ENCODE measurements around the gene ARHGAP12. TPM values are rescaled to one million over a fixed set of nuclear protein-coding genes. Genes with fewer than 3 reads are reported as not detected.

ARHGAP12 gene
- total RNA-seq, 1 donor from 2014 or later, result 27.2 TPM

DNA sequence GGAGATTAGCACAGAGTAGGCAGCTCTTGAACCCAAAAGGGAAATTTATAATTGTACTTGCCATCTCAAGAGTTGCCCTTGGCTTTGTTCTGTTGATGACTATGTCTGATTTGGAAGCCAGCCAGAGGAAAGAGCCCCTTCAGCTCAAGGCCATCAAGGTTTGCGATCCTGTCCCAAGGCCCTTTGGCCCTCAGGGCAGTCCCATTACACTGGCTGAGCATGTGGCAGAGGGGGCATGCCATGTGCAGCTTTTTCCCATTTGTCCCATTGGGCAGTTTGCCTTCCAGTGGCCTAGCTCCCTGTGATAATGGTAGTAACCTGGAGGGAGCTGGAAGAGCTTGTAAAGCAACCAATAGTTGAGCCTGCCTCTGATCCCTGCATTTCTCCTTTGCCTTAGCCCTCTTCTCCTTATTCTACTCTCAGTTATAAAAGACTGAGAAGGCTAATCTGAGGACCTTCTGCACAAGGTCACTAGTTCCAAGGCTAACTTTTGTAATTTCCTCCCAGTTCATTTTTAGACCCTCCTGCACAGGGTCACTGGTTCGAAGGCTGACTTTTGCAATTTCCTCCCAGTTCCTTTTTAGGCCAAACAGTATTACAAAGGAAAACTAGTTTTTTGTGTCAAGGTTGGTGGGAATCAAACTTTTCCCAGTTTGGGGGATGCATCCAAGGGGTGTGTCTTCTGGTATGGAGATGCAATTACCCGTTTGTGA is 31.0 kb upstream of the ARHGAP12 start:
- ATAC-seq, result peak; percentile 51
- Histone ChIP-seq H3K27ac (no peak overlapping the region), H3K36me3 (no peaks in the 10 kb centered on the region), H3K9me3 (no peaks in the 10 kb centered on the region), H3K4me1 (peaks cover 20% of the 10 kb centered on the region), H3K27me3 (no peaks in the 10 kb centered on the region), H3K4me3 (no peak overlapping the region)
- TF ChIP-seq, protein P1, sequence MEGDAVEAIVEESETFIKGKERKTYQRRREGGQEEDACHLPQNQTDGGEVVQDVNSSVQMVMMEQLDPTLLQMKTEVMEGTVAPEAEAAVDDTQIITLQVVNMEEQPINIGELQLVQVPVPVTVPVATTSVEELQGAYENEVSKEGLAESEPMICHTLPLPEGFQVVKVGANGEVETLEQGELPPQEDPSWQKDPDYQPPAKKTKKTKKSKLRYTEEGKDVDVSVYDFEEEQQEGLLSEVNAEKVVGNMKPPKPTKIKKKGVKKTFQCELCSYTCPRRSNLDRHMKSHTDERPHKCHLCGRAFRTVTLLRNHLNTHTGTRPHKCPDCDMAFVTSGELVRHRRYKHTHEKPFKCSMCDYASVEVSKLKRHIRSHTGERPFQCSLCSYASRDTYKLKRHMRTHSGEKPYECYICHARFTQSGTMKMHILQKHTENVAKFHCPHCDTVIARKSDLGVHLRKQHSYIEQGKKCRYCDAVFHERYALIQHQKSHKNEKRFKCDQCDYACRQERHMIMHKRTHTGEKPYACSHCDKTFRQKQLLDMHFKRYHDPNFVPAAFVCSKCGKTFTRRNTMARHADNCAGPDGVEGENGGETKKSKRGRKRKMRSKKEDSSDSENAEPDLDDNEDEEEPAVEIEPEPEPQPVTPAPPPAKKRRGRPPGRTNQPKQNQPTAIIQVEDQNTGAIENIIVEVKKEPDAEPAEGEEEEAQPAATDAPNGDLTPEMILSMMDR (IDR thresholded peaks at IDR 0.05), result no peak
- no peak for DNase-seq
- intact Hi-C loops (cut with DNase I), result no loop called here

DNA sequence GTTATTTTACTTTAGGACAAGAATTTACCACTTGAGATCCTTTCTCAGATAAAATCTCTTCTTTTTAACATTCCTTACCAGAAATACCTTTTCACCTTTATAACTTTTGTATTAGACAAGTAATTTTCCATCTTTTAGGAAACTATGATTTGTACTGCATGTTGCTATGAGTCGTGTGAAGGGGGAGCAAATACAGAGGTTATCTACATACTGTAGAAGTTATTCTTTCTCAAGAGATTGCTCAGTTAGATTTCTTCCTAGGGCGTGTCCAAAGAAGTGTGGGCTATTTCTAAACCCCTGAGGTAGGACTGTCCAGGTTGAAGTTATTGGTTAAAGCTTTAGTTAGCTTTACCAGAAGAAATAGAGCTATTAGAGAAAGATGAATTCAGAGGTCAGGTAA is 30.2 kb upstream of the ARHGAP12 start:
- ATAC-seq (no peak), DNase-seq (no peak)
- no peaks in the 10 kb centered on the region for H3K9me3 ChIP-seq
- no peak overlapping the region for H3K27ac ChIP-seq
- H3K36me3 ChIP-seq, result no peaks in the 10 kb centered on the region
- TF ChIP-seq, protein P1 (IDR thresholded peaks at IDR 0.05), result no peak
- H3K4me3 ChIP-seq, result no peak overlapping the region
- H3K27me3 ChIP-seq, result no peaks in the 10 kb centered on the region
- peaks cover 20% of the 10 kb centered on the region for H3K4me1 ChIP-seq
- intact Hi-C loops (cut with DNase I), result no loop called here

DNA sequence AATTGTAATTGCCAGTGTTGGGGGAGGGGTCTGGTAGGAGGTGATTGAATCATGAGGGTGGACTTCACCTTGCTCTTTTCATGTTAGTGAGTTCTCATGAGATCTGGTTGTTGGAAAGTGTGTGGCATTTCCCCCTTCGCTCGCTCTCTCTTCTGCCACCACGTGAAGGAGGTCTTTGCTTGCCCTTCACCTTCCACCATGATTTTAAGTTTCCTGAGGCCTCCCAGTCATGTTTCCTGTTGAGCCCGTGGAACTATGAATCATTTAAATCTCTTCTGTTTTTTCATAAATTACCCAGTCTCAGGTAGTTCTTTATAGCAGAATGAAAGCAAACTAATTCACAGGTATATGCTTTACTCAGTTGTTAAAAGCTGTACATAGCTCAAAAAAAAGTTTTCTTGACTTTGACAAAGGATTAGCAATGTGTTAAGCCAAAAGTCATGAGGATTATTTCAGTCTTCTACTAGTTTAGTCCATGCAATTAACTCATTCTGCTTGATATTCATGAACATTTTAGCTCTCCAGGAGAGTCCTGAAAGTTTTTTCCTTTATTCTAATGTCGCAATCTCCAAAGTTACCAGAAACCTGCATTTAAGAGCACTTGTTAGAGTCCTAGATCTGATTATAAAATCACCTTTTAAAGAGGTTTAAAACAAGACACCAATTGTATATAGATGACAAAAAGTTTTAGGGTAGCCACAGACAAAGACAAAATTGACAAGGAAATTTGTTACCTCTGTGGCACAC is 27.7 kb upstream of the ARHGAP12 start:
- DNase-seq, result no peak
- ATAC-seq, result no peak
- no peak overlapping the region for H3K4me3 ChIP-seq
- H3K4me1 ChIP-seq, result peaks cover 11% of the 10 kb centered on the region
- TF ChIP-seq, protein P1 (IDR thresholded peaks at IDR 0.05), result no peak
- intact Hi-C loops (cut with DNase I), result no loop called here
- no peaks in the 10 kb centered on the region for H3K36me3 ChIP-seq
- no peaks in the 10 kb centered on the region for H3K9me3 ChIP-seq
- H3K27me3 ChIP-seq, result no peaks in the 10 kb centered on the region
- no peak overlapping the region for H3K27ac ChIP-seq

DNA sequence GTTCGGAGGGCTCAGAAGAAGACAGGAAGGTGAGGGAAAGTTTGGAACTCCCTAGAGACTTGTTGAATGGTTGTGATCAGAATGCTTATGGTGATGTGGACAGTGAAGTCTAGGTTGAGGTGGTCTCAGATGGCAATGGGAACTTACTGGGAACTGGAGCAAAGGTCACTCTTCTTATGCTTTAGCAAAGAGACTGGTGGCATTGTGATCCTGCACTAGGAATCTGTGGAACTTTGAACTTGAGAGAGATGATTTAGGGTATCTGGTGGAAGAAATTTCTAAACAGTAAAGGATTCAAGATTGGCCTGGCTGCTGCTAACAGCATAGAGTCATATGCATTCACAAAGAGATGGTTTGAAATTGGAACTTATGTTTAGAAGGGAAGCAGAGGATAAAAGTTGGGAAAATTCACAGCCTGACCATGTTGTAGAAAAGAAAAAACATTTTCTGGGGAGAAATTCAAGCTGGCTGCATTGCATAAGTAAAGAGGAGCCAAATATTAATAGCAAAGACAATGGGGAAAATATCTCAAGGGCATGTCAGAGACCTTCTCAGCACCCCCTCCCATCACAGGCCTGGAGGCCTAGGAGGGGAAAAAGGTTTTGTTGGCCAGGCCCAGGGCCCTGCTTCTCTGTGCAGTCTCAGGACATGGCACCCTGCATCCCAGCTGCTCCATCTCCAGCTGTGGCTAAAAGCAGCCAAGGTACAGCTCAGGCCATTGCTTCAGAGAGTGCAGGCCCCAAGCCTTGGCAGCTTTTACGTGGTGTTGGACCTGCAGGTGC is 26.0 kb upstream of the ARHGAP12 start:
- peaks cover 5% of the 10 kb centered on the region for H3K4me1 ChIP-seq
- H3K9me3 ChIP-seq, result no peaks in the 10 kb centered on the region
- TF ChIP-seq, protein P1 (IDR thresholded peaks at IDR 0.05), result no peak
- no peak overlapping the region for H3K4me3 ChIP-seq
- ATAC-seq (no peak), DNase-seq (no peak)
- no peaks in the 10 kb centered on the region for H3K27me3 ChIP-seq
- no peak overlapping the region for H3K27ac ChIP-seq
- H3K36me3 ChIP-seq, result no peaks in the 10 kb centered on the region
- intact Hi-C loops (cut with DNase I), result no loop called here

DNA sequence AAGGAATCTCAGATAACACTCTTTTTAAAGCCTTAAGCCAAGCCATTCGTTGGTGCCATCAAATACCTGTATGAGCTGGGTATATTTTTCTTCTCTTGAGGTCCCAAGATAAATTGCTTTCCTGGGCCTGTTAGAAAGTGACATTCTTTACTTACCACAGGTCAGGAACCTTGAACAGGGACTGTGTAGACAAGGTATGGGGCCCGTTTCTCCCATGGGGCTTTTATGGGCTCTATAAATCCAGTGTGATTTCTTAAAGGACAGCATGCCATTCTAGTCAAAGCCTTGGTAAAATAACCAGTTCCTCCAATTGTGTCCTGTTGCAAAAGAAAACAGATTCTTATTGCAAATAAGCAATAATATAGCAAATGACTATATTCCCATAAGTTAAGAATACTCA is 24.8 kb upstream of the ARHGAP12 start:
- Histone ChIP-seq H3K9me3 (no peaks in the 10 kb centered on the region), H3K4me1 (no peaks in the 10 kb centered on the region), H3K27me3 (no peaks in the 10 kb centered on the region), H3K4me3 (no peak overlapping the region), H3K27ac (no peak overlapping the region), H3K36me3 (no peaks in the 10 kb centered on the region)
- intact Hi-C loops (cut with DNase I), result no loop called here
- ATAC-seq, result no peak
- TF ChIP-seq, protein P1 (IDR thresholded peaks at IDR 0.05), result no peak
- no peak for DNase-seq

Data from upper lobe of right lung (tissue), 1 donor.